H9 (cell line): ENCODE data around the gene NECTIN1. TPM values are rescaled to one million over a fixed set of nuclear protein-coding genes. Genes with fewer than 3 reads are reported as not detected.

ENCODE experiments used
- DNase-seq: peaks from one replicate; pipeline ENCODE4 v3.0.0-alpha.2; 2017
- H2AFZ ChIP-seq: one replicate; pipeline ENCODE4 v1.6.1; 2013; ENCODE audit warnings: mild to moderate bottlenecking, low read length, control low read depth, moderate library complexity
- H2AK5ac ChIP-seq: 2 replicates; pipeline ENCODE4 v1.6.1; 2013; ENCODE audit warnings: low read length, control low read depth, mixed read lengths; ENCODE audit not compliant: insufficient read length
- H2BK120ac ChIP-seq: one replicate; pipeline ENCODE4 v1.6.1; 2013; ENCODE audit warnings: low read depth, mild to moderate bottlenecking, low read length, control low read depth, inconsistent platforms; ENCODE audit not compliant: poor library complexity, severe bottlenecking
- H2BK12ac ChIP-seq: 2 replicates; pipeline ENCODE4 v1.6.1; 2013; ENCODE audit warnings: low read length, control low read depth, mixed read lengths, low read depth; ENCODE audit not compliant: insufficient read length
- H2BK15ac ChIP-seq: 2 replicates; pipeline ENCODE4 v1.6.1; 2013; ENCODE audit warnings: low read depth, low read length, control low read depth
- H2BK20ac ChIP-seq: one replicate; pipeline ENCODE4 v1.6.1; 2013; ENCODE audit warnings: low read depth, mild to moderate bottlenecking, low read length, control low read depth, inconsistent platforms; ENCODE audit not compliant: poor library complexity, severe bottlenecking
- H2BK5ac ChIP-seq: 2 replicates; pipeline ENCODE4 v1.6.1; 2013; ENCODE audit warnings: low read length, control low read depth, mixed read lengths; ENCODE audit not compliant: insufficient read length
- H3K14ac ChIP-seq: 2 replicates; pipeline ENCODE4 v1.6.1; 2013; ENCODE audit warnings: low read length, control low read depth; ENCODE audit not compliant: insufficient read depth
- H3K18ac ChIP-seq: 2 replicates; pipeline ENCODE4 v1.6.1; 2013; ENCODE audit warnings: low read depth, mild to moderate bottlenecking, mixed read lengths, low read length, control low read depth; ENCODE audit not compliant: insufficient read length
- H3K23ac ChIP-seq: 2 replicates; pipeline ENCODE4 v1.6.1; 2013; ENCODE audit warnings: low read length, control low read depth, mixed read lengths, low read depth; ENCODE audit not compliant: insufficient read length
- H3K23me2 ChIP-seq: 2 replicates; pipeline ENCODE4 v1.6.1; 2013; ENCODE audit warnings: low read depth, mild to moderate bottlenecking, mixed read lengths, low read length, control low read depth; ENCODE audit not compliant: insufficient read length, poor library complexity, severe bottlenecking
- H3K27ac ChIP-seq: 2 replicates; pipeline ENCODE4 v1.5.1; 2013; ENCODE audit warnings: low read length, control low read depth, mixed read lengths, low read depth; ENCODE audit not compliant: insufficient read length
- H3K27me3 ChIP-seq: 2 replicates; pipeline ENCODE4 v1.6.1; 2013; ENCODE audit warnings: low read length, control low read depth, inconsistent platforms; ENCODE audit not compliant: insufficient read depth
- H3K4ac ChIP-seq: 2 replicates; pipeline ENCODE4 v1.6.1; 2013; ENCODE audit warnings: low read depth, mild to moderate bottlenecking, control low read depth, inconsistent platforms, low read length, moderate library complexity
- H3K4me1 ChIP-seq: 2 replicates; pipeline ENCODE4 v1.6.1; 2013; ENCODE audit warnings: low read length, control low read depth, inconsistent platforms; ENCODE audit not compliant: insufficient read depth
- H3K4me2 ChIP-seq: 2 replicates; pipeline ENCODE4 v1.6.1; 2013; ENCODE audit warnings: low read length, control low read depth, mixed read lengths; ENCODE audit not compliant: insufficient read length, insufficient read depth
- H3K56ac ChIP-seq: 2 replicates; pipeline ENCODE4 v1.6.1; 2013; ENCODE audit warnings: low read depth, mild to moderate bottlenecking, mixed read lengths, low read length, control low read depth; ENCODE audit not compliant: insufficient read length
- H3K79me1 ChIP-seq: 2 replicates; pipeline ENCODE4 v1.6.1; 2013; ENCODE audit warnings: low read depth, mild to moderate bottlenecking, moderate library complexity, low read length, control low read depth, inconsistent platforms; ENCODE audit not compliant: insufficient read depth, poor library complexity, severe bottlenecking
- H3K79me2 ChIP-seq: 2 replicates; pipeline ENCODE4 v1.6.1; 2013; ENCODE audit warnings: low read length, control low read depth, inconsistent platforms; ENCODE audit not compliant: insufficient read depth
- H3K9ac ChIP-seq: 2 replicates; pipeline ENCODE4 v1.6.1; 2013; ENCODE audit warnings: low read length, control low read depth, mixed read lengths; ENCODE audit not compliant: insufficient read length; ENCODE audit errors: extremely low read depth
- H3K9me3 ChIP-seq: one replicate; pipeline ENCODE4 v1.6.1; 2013; ENCODE audit warnings: low read depth, low read length, inconsistent platforms; ENCODE audit not compliant: control insufficient read depth
- H3T11ph ChIP-seq: one replicate; pipeline ENCODE4 v1.6.1; 2013; ENCODE audit warnings: mild to moderate bottlenecking, low read length, control low read depth, inconsistent platforms
- H4K20me1 ChIP-seq: one replicate; pipeline ENCODE4 v1.6.1; 2013; ENCODE audit not compliant: control insufficient read depth, insufficient read length, insufficient read depth
- H4K5ac ChIP-seq: 2 replicates; pipeline ENCODE4 v1.6.1; 2013; ENCODE audit warnings: low read depth, mild to moderate bottlenecking, mixed read lengths, low read length, control low read depth; ENCODE audit not compliant: insufficient read length
- H4K8ac ChIP-seq: replicated peaks from 2 replicates; pipeline ENCODE4 v1.6.1; 2013; ENCODE audit warnings: low read length, control low read depth, mixed read lengths, low read depth; ENCODE audit not compliant: insufficient read length
- H4K91ac ChIP-seq: 2 replicates; pipeline ENCODE4 v1.6.1; 2013; ENCODE audit warnings: low read depth, mild to moderate bottlenecking, moderate library complexity, mixed read lengths, low read length, control low read depth; ENCODE audit not compliant: insufficient read length
- H3K27ac Mint-ChIP-seq, 3 experiments: 2 replicates in 2 of 3; 3 replicates in 1 of 3; pipeline ENCODE4 v1.8.0; 2020 to 2021; ENCODE audit warnings: mixed read lengths in 3 of 3, mild to moderate bottlenecking in 1 of 3, moderate library complexity in 1 of 3
- H3K27me3 Mint-ChIP-seq: 2 replicates; pipeline ENCODE4 v1.8.0; 2021; ENCODE audit warnings: low read depth, mild to moderate bottlenecking, moderate library complexity, mixed read lengths
- H3K36me3 Mint-ChIP-seq, 3 experiments: 2 replicates in 2 of 3; 3 replicates in 1 of 3; pipeline ENCODE4 v1.8.0; 2020 to 2021; ENCODE audit warnings: low read depth in 3 of 3, mixed read lengths in 3 of 3; ENCODE audit not compliant: insufficient read depth in 1 of 3
- H3K4me1 Mint-ChIP-seq, 2 experiments: 2 replicates each; pipeline ENCODE4 v1.8.0; 2020; ENCODE audit warnings: mixed read lengths in 2 of 2
- H3K4me3 Mint-ChIP-seq, 2 experiments: 2 replicates in 1 of 2; 3 replicates in 1 of 2; pipeline ENCODE4 v1.8.0; 2020 to 2021; ENCODE audit warnings: mild to moderate bottlenecking in 2 of 2, mixed read lengths in 2 of 2, moderate library complexity in 1 of 2
- H3K9me3 Mint-ChIP-seq, 2 experiments: 2 replicates in 1 of 2; 3 replicates in 1 of 2; pipeline ENCODE4 v1.8.0; 2020; ENCODE audit warnings: mild to moderate bottlenecking in 2 of 2, mixed read lengths in 2 of 2, moderate library complexity in 1 of 2
- WGBS: extraction: QIAGEN DNeasy Blood & Tissue Kit; methylation state at CpG from one replicate; pipeline ENCODE4 v1.1.7; 2013; ENCODE audit warnings: missing lambda C conversion rate, low lambda C conversion rate, mixed read lengths; ENCODE audit not compliant: insufficient read length; ENCODE audit errors: extremely low coverage; 5-methylcytosine and 5-hydroxymethylcytosine counted together
- total RNA-seq: library from RNA; stranded (reverse); gene quantifications from 2 replicates; pipeline ENCODE4 v1.2.1, GENCODE V29; 2021
- TF ChIP-seq, protein P1 (sequence below): fragments of 200-600 bp; sonication (generic); conservative IDR thresholded peaks from 3 replicates; pipeline ENCODE4 v1.8.0; 2021; ENCODE audit warnings: antibody characterized with exemption, mild to moderate bottlenecking

NECTIN1 gene
- total RNA-seq, 1 experiment from 2014 or later: 113 TPM

DNA sequence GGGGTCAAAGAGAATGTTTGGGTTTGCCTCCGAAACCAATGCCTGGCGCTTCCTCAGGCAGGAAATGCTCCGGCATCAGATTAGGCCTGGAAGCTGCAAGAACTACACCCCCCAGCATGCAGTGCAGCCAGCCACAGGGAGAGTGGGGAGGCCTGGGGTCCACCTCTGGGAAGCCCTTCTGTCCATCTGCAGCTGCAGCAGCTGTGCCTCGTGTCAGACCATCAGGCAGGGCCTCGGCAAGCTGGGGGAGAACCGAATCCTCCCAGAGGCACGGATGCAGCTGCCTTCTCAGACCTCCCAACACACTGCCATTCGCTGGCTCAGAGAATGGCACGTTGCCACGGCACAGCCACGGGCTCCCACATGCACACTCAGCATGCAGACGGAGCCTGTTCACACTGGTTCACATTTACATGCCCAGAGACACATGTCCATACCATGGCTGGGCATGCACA, 57.4 kb downstream of the NECTIN1 start:
- no peaks in the 10 kb centered on the region for H4K20me1 ChIP-seq
- H3K4me3 Mint-ChIP-seq: no peak overlapping the region
- H3K27ac ChIP-seq: no peak overlapping the region

More for the DNA sequence above, 57.4 kb downstream of the NECTIN1 start:
- H3K23me2 ChIP-seq: no peaks in the 10 kb centered on the region
- no peaks in the 10 kb centered on the region for H3K79me1 ChIP-seq
- H3K56ac ChIP-seq: no peak overlapping the region
- no peak overlapping the region for H3K14ac ChIP-seq
- no peak overlapping the region for H3K4me2 ChIP-seq
- no peak overlapping the region for H4K5ac ChIP-seq
- H3K36me3 Mint-ChIP-seq: peaks cover 30 to 79% (median 57%) of the 10 kb centered on the region in 3 experiments; a peak in 6 of 7 replicates
- no peak overlapping the region for H2BK12ac ChIP-seq
- no peak overlapping the region for H2BK15ac ChIP-seq
- TF ChIP-seq, protein P1, sequence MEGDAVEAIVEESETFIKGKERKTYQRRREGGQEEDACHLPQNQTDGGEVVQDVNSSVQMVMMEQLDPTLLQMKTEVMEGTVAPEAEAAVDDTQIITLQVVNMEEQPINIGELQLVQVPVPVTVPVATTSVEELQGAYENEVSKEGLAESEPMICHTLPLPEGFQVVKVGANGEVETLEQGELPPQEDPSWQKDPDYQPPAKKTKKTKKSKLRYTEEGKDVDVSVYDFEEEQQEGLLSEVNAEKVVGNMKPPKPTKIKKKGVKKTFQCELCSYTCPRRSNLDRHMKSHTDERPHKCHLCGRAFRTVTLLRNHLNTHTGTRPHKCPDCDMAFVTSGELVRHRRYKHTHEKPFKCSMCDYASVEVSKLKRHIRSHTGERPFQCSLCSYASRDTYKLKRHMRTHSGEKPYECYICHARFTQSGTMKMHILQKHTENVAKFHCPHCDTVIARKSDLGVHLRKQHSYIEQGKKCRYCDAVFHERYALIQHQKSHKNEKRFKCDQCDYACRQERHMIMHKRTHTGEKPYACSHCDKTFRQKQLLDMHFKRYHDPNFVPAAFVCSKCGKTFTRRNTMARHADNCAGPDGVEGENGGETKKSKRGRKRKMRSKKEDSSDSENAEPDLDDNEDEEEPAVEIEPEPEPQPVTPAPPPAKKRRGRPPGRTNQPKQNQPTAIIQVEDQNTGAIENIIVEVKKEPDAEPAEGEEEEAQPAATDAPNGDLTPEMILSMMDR: no peak
- no peak overlapping the region for H2AFZ ChIP-seq
- no peaks in the 10 kb centered on the region for H3K79me2 ChIP-seq
- H3K9ac ChIP-seq: no peak overlapping the region
- H2AK5ac ChIP-seq: no peak overlapping the region
- no peak overlapping the region for H2BK20ac ChIP-seq
- H3K27ac Mint-ChIP-seq: no peak overlapping the region
- peaks cover 10 to 22% of the 10 kb centered on the region in 2 experiments for H3K4me1 Mint-ChIP-seq
- H3K4ac ChIP-seq: no peak overlapping the region
- H3K9me3 ChIP-seq: no peaks in the 10 kb centered on the region
- H2BK5ac ChIP-seq: no peak overlapping the region
- no peaks in the 10 kb centered on the region; the same call in 1 of the 2 replicates for H3K27me3 Mint-ChIP-seq
- no peaks in the 10 kb centered on the region for H3K4me1 ChIP-seq
- H3K9me3 Mint-ChIP-seq: no peaks in the 10 kb centered on the region
- H3T11ph ChIP-seq: no peak overlapping the region
- WGBS: no CpG with 5 or more reads among the region's 12 CpGs
- no peak overlapping the region for H3K18ac ChIP-seq
- no peak overlapping the region for H3K23ac ChIP-seq
- no peak overlapping the region for H2BK120ac ChIP-seq
- H4K8ac ChIP-seq: no peak overlapping the region
- no peaks in the 10 kb centered on the region for H3K27me3 ChIP-seq
- DNase-seq: no peak
- no peak overlapping the region for H4K91ac ChIP-seq
